Gastrocnemius medialis (tissue), 4 donors: Measurements from ENCODE around the gene HTT. TPM values are rescaled to one million over a fixed set of nuclear protein-coding genes. Genes with fewer than 3 reads are reported as not detected.

Source experiments
- ATAC-seq, 2 donors: fragments of 150-250 bp; one replicate each; pipeline ENCODE4 v1.9.1; 2016
- DNase-seq, 2 donors: peaks; one replicate each; pipeline ENCODE4 v3.0.0-alpha.2; 2019
- H3K27ac ChIP-seq, 4 donors: fragments of 200-600 bp; sonication (generic); 1 replicate in 1 of 4; 2 replicates in 3 of 4; pipeline ENCODE4 v1.5.1; 2016 to 2018; ENCODE audit warnings: mild to moderate bottlenecking in 2 of 4, moderate library complexity in 1 of 4
- H3K27me3 ChIP-seq, 3 donors: fragments of 200-600 bp; sonication (generic) in 2 of 3; 1 replicate in 1 of 3; 2 replicates in 2 of 3; pipeline versions ENCODE4 v1.5.1 to v1.6.0; 2016 to 2019; ENCODE audit warnings: mild to moderate bottlenecking in 1 of 3, moderate library complexity in 1 of 3
- H3K36me3 ChIP-seq, 2 donors: fragments of 200-600 bp; sonication (generic) in 1 of 2; one replicate each; pipeline ENCODE4 v1.5.1; 2017 to 2018
- H3K4me1 ChIP-seq, 2 donors: fragments of 200-600 bp; sonication (generic) in 1 of 2; one replicate each; pipeline ENCODE4 v1.5.1; 2016 to 2017; ENCODE audit warnings: mild to moderate bottlenecking in 2 of 2
- H3K4me3 ChIP-seq, 4 donors: fragments of 200-600 bp; sonication (generic) in 3 of 4; 1 replicate in 1 of 4; 2 replicates in 3 of 4; pipeline ENCODE4 v1.5.1; 2016 to 2019; ENCODE audit warnings: mild to moderate bottlenecking in 2 of 4
- H3K9me3 ChIP-seq, 3 donors: fragments of 200-600 bp; sonication (generic) in 2 of 3; 1 replicate in 1 of 3; 2 replicates in 2 of 3; pipeline ENCODE4 v1.5.1; 2016 to 2019
- CTCF ChIP-seq, 5 experiments: fragments of 450-650 bp in 3 of 5; fragments of 200-600 bp in 2 of 5; sonication (generic) in 2 of 5; IDR thresholded peaks in 4 of 5; conservative IDR thresholded peaks in 1 of 5; 1 replicate in 4 of 5; 2 replicates in 1 of 5; pipeline ENCODE4 v1.5.1; 2016 to 2019; ENCODE audit warnings: antibody characterized with exemption in 5 of 5, mild to moderate bottlenecking in 3 of 5, moderate library complexity in 3 of 5
- POLR2A ChIP-seq, 2 donors: fragments of 450-650 bp; IDR thresholded peaks; one replicate each; pipeline ENCODE4 v1.6.1; 2017; ENCODE audit warnings: antibody characterized with exemption in 2 of 2, mild to moderate bottlenecking in 2 of 2, moderate library complexity in 2 of 2
- in situ Hi-C, 4 donors: fragments of 200-750 bp; cut with MboI; loops; one replicate each; pipeline versions ENCODE4 v1.15.0 to v1.8.0; 2017; ENCODE audit warnings: low sequenced_read_pairs in 4 of 4
- intact Hi-C: fragments of 100-400 bp; cut with DNase I; formaldehyde crosslinking; loops from one replicate; pipeline ENCODE4 v1.15.1; 2023; ENCODE audit warnings: low total_unique reads
- total RNA-seq, 4 donors: library from RNA; depleted of rRNA; stranded (reverse); fragments of >200 nt; gene quantifications; one replicate each; pipeline versions ENCODE4 v1.1.0 to v1.2.3, GENCODE V29; 2016

The HTT gene
- total RNA-seq, 4 donors from 2014 or later = 23.5 to 73.0 (median 51.1) TPM

DNA sequence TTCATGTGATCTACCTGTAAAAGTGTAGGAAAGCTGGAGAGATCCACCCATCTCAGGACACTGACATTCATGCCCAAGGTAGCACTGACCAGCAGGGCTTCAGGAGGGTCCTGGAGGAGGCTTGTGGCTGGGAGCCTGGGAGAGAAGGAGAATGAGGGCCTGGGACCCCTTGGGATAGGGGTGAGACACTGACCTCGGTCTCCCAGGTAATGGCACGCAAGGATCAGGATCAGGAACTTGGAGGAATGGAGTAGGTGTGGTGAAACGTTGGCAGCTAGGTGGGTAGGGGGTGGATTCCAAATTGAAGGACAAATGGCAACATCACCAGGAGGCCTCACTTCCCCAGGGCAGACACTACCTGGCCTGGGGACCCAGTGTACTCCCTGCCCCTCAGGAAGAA, 206.0 kb downstream of the HTT start:
- in situ Hi-C loops = no loop called here
- ATAC-seq (no peak), DNase-seq (no peak)
- no peak overlapping the region for H3K27ac ChIP-seq
- H3K36me3 ChIP-seq = no peaks in the 10 kb centered on the region
- TF ChIP-seq CTCF (IDR thresholded peaks at IDR 0.05 in 4 of 5, conservative IDR thresholded peaks at IDR 0.05 in 1 of 5) (no peak), POLR2A (IDR thresholded peaks at IDR 0.05) (no peak)
- peaks cover 0 to under 1% of the 10 kb centered on the region in 2 donors for H3K4me1 ChIP-seq
- H3K4me3 ChIP-seq = no peak overlapping the region
- H3K9me3 ChIP-seq = no peaks in the 10 kb centered on the region
- intact Hi-C loops = no loop called here
- no peaks in the 10 kb centered on the region for H3K27me3 ChIP-seq

DNA sequence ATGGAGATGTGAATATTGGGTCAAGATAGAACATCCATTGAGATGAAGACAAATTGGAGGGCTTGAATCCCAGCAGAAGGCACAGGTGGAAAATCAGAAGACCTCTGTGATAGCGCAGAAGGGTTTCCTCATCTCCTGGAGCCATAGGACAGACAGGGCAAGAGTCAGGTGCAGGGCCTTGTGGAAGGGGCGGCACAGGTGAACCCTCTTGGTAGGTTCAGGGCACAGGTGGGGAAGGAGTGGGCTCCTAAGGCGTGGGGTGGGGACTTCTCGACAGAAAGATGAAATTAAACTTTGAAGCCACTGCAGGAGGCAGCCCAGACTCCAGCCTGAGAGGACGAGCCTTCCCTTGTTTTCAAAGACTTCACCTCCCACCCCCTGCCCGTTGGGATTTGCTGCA, 209.0 kb downstream of the HTT start:
- Histone ChIP-seq H3K4me1 (peaks cover 0 to 12% of the 10 kb centered on the region in 2 donors), H3K36me3 (no peaks in the 10 kb centered on the region), H3K27me3 (no peaks in the 10 kb centered on the region), H3K27ac (no peak overlapping the region), H3K9me3 (no peaks in the 10 kb centered on the region), H3K4me3 (no peak overlapping the region)
- no peak for TF ChIP-seq POLR2A (IDR thresholded peaks at IDR 0.05)
- no peak for TF ChIP-seq CTCF (IDR thresholded peaks at IDR 0.05 in 4 of 5, conservative IDR thresholded peaks at IDR 0.05 in 1 of 5)
- ATAC-seq (no peak), DNase-seq (no peak)
- intact Hi-C loops (no loop called here), in situ Hi-C loops (no loop called here)

DNA sequence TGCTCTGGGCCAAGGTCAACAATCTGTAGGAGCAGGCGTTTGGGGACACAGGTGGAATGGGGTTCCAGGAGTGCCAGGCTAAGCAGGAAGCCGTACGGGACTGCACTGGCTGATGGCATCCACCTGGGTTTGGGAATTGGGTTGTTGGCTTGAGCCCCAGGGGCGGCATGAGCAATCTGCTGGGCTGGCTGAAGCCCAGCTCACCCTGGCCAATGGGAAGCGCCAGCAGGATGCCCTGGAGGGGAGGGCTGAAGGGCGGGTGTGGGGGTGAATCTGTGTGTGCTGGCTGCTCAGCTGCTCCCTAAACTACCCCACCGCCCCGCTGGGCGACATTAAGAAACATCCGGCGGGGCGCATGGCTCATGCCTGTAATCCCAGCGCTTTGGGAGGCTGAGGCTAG, 209.4 kb downstream of the HTT start:
- no peak for TF ChIP-seq CTCF (IDR thresholded peaks at IDR 0.05 in 4 of 5, conservative IDR thresholded peaks at IDR 0.05 in 1 of 5)
- TF ChIP-seq POLR2A (IDR thresholded peaks at IDR 0.05) = no peak
- in situ Hi-C loops (no loop called here), intact Hi-C loops (no loop called here)
- Histone ChIP-seq H3K36me3 (no peaks in the 10 kb centered on the region), H3K4me1 (peaks cover 0 to 12% of the 10 kb centered on the region in 2 donors), H3K4me3 (no peak overlapping the region), H3K27ac (no peak overlapping the region), H3K27me3 (no peaks in the 10 kb centered on the region), H3K9me3 (no peaks in the 10 kb centered on the region)
- ATAC-seq (no peak), DNase-seq (no peak)

GRCh38 chr4:3284734-3285557, 210.5 kb downstream of the HTT start:
- intact Hi-C loops = no loop called here
- DNase-seq = no peak
- no peak for ATAC-seq

More at GRCh38 chr4:3284734-3285557, 210.5 kb downstream of the HTT start:
- Histone ChIP-seq H3K36me3 (no peaks in the 10 kb centered on the region), H3K9me3 (no peaks in the 10 kb centered on the region), H3K4me1 (peaks cover 3 to 12% of the 10 kb centered on the region in 2 donors), H3K4me3 (no peak overlapping the region), H3K27ac (no peak overlapping the region), H3K27me3 (no peaks in the 10 kb centered on the region)
- in situ Hi-C loops = no loop called here
- no peak for TF ChIP-seq POLR2A (IDR thresholded peaks at IDR 0.05)
- no peak for TF ChIP-seq CTCF (IDR thresholded peaks at IDR 0.05 in 4 of 5, conservative IDR thresholded peaks at IDR 0.05 in 1 of 5)
